ENCODE measurements around the gene CTNNA3.

CTNNA3 gene

GRCh38 chr10:65893676-65894075, 1802.3 kb downstream of the CTNNA3 start:
- H3K4me1 ChIP-seq (ENCODE audit: control insufficient read depth in 1 of 2, insufficient read depth in 1 of 2, low read depth in 1 of 2, low read length in 1 of 2) = no peaks in the 10 kb centered on the region
- H3K27me3 ChIP-seq = no peaks in the 10 kb centered on the region
- no peaks in the 10 kb centered on the region for H3K36me3 ChIP-seq
- no peak overlapping the region for H3K4me3 ChIP-seq (ENCODE audit: low read depth in 1 of 2, low read length in 1 of 2)
- TF ChIP-seq CTCF (IDR thresholded peaks at IDR 0.05) = no peak
- H3K9me3 ChIP-seq = no peaks in the 10 kb centered on the region
- H3K27ac ChIP-seq = no peak overlapping the region

GRCh38 chr10:65892284-65892683, 1803.7 kb downstream of the CTNNA3 start:
- no peak for TF ChIP-seq CTCF (IDR thresholded peaks at IDR 0.05)
- no peak overlapping the region for H3K27ac ChIP-seq
- H3K27me3 ChIP-seq = no peaks in the 10 kb centered on the region
- no peaks in the 10 kb centered on the region for H3K36me3 ChIP-seq
- no peaks in the 10 kb centered on the region for H3K9me3 ChIP-seq
- no peak overlapping the region for H3K4me3 ChIP-seq (ENCODE audit: low read depth in 1 of 2, low read length in 1 of 2)
- no peaks in the 10 kb centered on the region for H3K4me1 ChIP-seq (ENCODE audit: control insufficient read depth in 1 of 2, insufficient read depth in 1 of 2, low read depth in 1 of 2, low read length in 1 of 2)

GRCh38 chr10:65891073-65891981, 1804.7 kb downstream of the CTNNA3 start:
- no peak overlapping the region for H3K27ac ChIP-seq
- H3K9me3 ChIP-seq = no peaks in the 10 kb centered on the region
- H3K36me3 ChIP-seq = no peaks in the 10 kb centered on the region
- TF ChIP-seq CTCF (IDR thresholded peaks at IDR 0.05) = no peak
- no peaks in the 10 kb centered on the region for H3K4me1 ChIP-seq (ENCODE audit: control insufficient read depth in 1 of 2, insufficient read depth in 1 of 2, low read depth in 1 of 2, low read length in 1 of 2)
- H3K27me3 ChIP-seq = no peaks in the 10 kb centered on the region
- H3K4me3 ChIP-seq (ENCODE audit: low read depth in 1 of 2, low read length in 1 of 2) = no peak overlapping the region

GRCh38 chr10:65864529-65864928, 1831.5 kb downstream of the CTNNA3 start:
- Histone ChIP-seq H3K4me3 (ENCODE audit: low read depth in 1 of 2, low read length in 1 of 2) (no peak overlapping the region), H3K4me1 (ENCODE audit: control insufficient read depth in 1 of 2, insufficient read depth in 1 of 2, low read depth in 1 of 2, low read length in 1 of 2) (no peaks in the 10 kb centered on the region), H3K27me3 (no peaks in the 10 kb centered on the region), H3K27ac (no peak overlapping the region), H3K9me3 (no peaks in the 10 kb centered on the region), H3K36me3 (no peaks in the 10 kb centered on the region)
- no peak for TF ChIP-seq CTCF (IDR thresholded peaks at IDR 0.05)

- Histone ChIP-seq H3K9me3 (no peaks in the 10 kb centered on the region), H3K27me3 (no peaks in the 10 kb centered on the region), H3K4me3 (ENCODE audit: low read depth in 1 of 2, low read length in 1 of 2) (no peak overlapping the region), H3K27ac (no peak overlapping the region), H3K36me3 (no peaks in the 10 kb centered on the region), H3K4me1 (ENCODE audit: control insufficient read depth in 1 of 2, insufficient read depth in 1 of 2, low read depth in 1 of 2, low read length in 1 of 2) (no peaks in the 10 kb centered on the region)
- no peak for TF ChIP-seq CTCF (IDR thresholded peaks at IDR 0.05)
Measured at GRCh38 chr10:65864036-65864435, 1832.0 kb downstream of the CTNNA3 start.
